Cardiac muscle cell (in vitro differentiated cells and primary cell): ENCODE results near the gene FOXC1. TPM values are rescaled to one million over a fixed set of nuclear protein-coding genes. Genes with fewer than 3 reads are reported as not detected.

Experiments
- DNase-seq, 2 donors: peaks; one replicate each; pipeline versions ENCODE4 v3.0.0 to v3.0.0-alpha.2; 2010 to 2017; ENCODE audit warnings: low read depth in 1 of 2, low spot score in 1 of 2
- H3K27ac ChIP-seq: fragments of 200-600 bp; sonication (generic); 2 replicates; pipeline ENCODE4 v1.5.1; 2016
- H3K27me3 ChIP-seq: fragments of 200-600 bp; sonication (generic); 2 replicates; pipeline ENCODE4 v1.6.0; 2016; ENCODE audit warnings: control low read depth
- H3K36me3 ChIP-seq: fragments of 200-600 bp; sonication (generic); 2 replicates; pipeline ENCODE4 v1.5.1; 2016; ENCODE audit warnings: control low read depth
- H3K4me1 ChIP-seq: fragments of 200-600 bp; sonication (generic); 2 replicates; pipeline ENCODE4 v1.8.1; 2017; ENCODE audit warnings: low read depth, mild to moderate bottlenecking, mixed run types
- H3K4me3 ChIP-seq: fragments of 200-600 bp; sonication (generic); 2 replicates; pipeline ENCODE4 v1.5.1; 2016; ENCODE audit warnings: mild to moderate bottlenecking
- H3K9me3 ChIP-seq: fragments of 200-600 bp; sonication (generic); 2 replicates; pipeline ENCODE4 v1.5.1; 2017; ENCODE audit warnings: low read depth, mild to moderate bottlenecking, control low read depth
- polyA plus RNA-seq: library from polyadenylated mRNA; unstranded; fragments of >200 nt; fragmentation: Nextera tagmentation; extraction: Ambion mirVana; gene quantifications from 2 replicates; pipeline ENCODE4 v1.2.1, GENCODE V29; 2016
- total RNA-seq: library from RNA; depleted of rRNA; stranded (reverse); fragments of >200 nt; gene quantifications from 2 replicates; pipeline ENCODE4 v1.2.3, GENCODE V29; 2016
- TF ChIP-seq, protein P1 (sequence below): IDR thresholded peaks from 2 replicates; pipeline ENCODE4 v1.5.1; 2012; ENCODE audit warnings: low read depth, mild to moderate bottlenecking, low read length

Gene FOXC1
- total and polyA plus RNA-seq, 2 experiments from 2014 or later: 2.5 to 3.4 TPM

DNA sequence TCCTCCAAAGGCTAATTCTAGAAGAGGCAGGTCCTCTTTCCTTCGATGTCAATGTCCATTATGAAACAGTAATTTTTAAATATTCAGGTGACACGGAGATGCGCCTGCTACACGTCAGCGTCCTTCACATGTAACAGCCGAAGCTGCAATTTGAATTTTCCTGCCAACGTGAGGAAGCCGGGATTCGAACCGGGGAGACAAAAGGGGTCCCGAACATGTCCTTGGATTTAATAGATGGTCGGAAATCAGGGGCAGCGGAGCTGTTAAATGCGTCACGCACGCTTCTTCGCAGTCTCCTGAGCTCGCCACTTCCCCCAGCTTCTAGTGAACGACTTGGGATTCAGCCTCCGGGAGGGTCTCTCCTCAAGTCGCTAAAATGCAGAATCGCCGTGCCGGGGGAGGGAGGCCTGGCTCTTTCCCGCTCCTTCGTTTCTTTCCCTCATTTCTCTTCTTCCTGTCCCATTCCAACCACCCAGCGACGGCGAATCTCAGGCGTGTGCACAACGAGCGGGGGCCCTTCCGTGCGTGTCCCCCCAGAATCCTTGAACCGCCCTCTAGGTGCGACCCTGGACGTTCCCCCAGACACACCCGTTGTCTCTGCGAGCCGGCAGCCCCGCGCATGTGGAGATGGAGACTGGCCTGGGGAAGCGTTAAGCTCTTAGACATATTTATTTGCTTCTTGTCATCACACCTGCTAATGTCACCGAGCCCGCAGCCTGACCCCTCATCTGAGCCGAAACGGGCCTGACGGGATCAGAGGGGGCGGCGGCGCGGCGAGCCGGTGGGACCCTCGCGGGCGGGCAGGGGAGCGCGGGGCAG is 1.3 kb upstream of the FOXC1 start:
- no peaks in the 10 kb centered on the region for H3K9me3 ChIP-seq
- no peak overlapping the region for H3K27ac ChIP-seq
- TF ChIP-seq, protein P1, sequence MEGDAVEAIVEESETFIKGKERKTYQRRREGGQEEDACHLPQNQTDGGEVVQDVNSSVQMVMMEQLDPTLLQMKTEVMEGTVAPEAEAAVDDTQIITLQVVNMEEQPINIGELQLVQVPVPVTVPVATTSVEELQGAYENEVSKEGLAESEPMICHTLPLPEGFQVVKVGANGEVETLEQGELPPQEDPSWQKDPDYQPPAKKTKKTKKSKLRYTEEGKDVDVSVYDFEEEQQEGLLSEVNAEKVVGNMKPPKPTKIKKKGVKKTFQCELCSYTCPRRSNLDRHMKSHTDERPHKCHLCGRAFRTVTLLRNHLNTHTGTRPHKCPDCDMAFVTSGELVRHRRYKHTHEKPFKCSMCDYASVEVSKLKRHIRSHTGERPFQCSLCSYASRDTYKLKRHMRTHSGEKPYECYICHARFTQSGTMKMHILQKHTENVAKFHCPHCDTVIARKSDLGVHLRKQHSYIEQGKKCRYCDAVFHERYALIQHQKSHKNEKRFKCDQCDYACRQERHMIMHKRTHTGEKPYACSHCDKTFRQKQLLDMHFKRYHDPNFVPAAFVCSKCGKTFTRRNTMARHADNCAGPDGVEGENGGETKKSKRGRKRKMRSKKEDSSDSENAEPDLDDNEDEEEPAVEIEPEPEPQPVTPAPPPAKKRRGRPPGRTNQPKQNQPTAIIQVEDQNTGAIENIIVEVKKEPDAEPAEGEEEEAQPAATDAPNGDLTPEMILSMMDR: no peak
- no peaks in the 10 kb centered on the region for H3K36me3 ChIP-seq
- peaks cover 91% of the 10 kb centered on the region for H3K27me3 ChIP-seq
- no peak overlapping the region for H3K4me3 ChIP-seq
- H3K4me1 ChIP-seq: peaks cover 16% of the 10 kb centered on the region
- no peak for DNase-seq

GRCh38 chr6:1609041-1609647 is 571 bp upstream of the FOXC1 start:
- Histone ChIP-seq H3K27me3 (peaks cover 91% of the 10 kb centered on the region), H3K4me1 (peaks cover 16% of the 10 kb centered on the region), H3K36me3 (no peaks in the 10 kb centered on the region), H3K27ac (no peak overlapping the region), H3K4me3 (peak overlapping the region; percentile 51), H3K9me3 (no peaks in the 10 kb centered on the region)
- TF ChIP-seq, protein P1: no peak
- peak; percentile 45 to 56 for DNase-seq

DNA sequence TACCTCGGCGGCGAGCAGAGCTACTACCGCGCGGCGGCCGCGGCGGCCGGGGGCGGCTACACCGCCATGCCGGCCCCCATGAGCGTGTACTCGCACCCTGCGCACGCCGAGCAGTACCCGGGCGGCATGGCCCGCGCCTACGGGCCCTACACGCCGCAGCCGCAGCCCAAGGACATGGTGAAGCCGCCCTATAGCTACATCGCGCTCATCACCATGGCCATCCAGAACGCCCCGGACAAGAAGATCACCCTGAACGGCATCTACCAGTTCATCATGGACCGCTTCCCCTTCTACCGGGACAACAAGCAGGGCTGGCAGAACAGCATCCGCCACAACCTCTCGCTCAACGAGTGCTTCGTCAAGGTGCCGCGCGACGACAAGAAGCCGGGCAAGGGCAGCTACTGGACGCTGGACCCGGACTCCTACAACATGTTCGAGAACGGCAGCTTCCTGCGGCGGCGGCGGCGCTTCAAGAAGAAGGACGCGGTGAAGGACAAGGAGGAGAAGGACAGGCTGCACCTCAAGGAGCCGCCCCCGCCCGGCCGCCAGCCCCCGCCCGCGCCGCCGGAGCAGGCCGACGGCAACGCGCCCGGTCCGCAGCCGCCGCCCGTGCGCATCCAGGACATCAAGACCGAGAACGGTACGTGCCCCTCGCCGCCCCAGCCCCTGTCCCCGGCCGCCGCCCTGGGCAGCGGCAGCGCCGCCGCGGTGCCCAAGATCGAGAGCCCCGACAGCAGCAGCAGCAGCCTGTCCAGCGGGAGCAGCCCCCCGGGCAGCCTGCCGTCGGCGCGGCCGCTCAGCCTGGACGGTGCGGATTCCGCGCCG is 994 bp downstream of the FOXC1 start:
- H3K4me1 ChIP-seq: peaks cover 16% of the 10 kb centered on the region
- H3K36me3 ChIP-seq: no peaks in the 10 kb centered on the region
- DNase-seq: peak in 1 of 2 donors; percentile 49
- peaks cover 91% of the 10 kb centered on the region for H3K27me3 ChIP-seq
- H3K4me3 ChIP-seq: peak overlapping the region; percentile 51
- H3K27ac ChIP-seq: no peak overlapping the region
- TF ChIP-seq, protein P1: no peak
- H3K9me3 ChIP-seq: no peaks in the 10 kb centered on the region

- TF ChIP-seq, protein P1: peak; percentile 21
- no peaks in the 10 kb centered on the region for H3K36me3 ChIP-seq
- H3K4me1 ChIP-seq: peaks cover 16% of the 10 kb centered on the region
- H3K27me3 ChIP-seq: peaks cover 91% of the 10 kb centered on the region
- peak; percentile 51 to 62 for DNase-seq
- peak overlapping the region; percentile 51 for H3K4me3 ChIP-seq
- no peaks in the 10 kb centered on the region for H3K9me3 ChIP-seq
- H3K27ac ChIP-seq: no peak overlapping the region
Measured at GRCh38 chr6:1611322-1611571, 1.5 kb downstream of the FOXC1 start.

- H3K9me3 ChIP-seq: no peaks in the 10 kb centered on the region
- H3K27me3 ChIP-seq: peaks cover 91% of the 10 kb centered on the region
- no peaks in the 10 kb centered on the region for H3K36me3 ChIP-seq
- H3K4me3 ChIP-seq: peak overlapping the region; percentile 51
- peaks cover 16% of the 10 kb centered on the region for H3K4me1 ChIP-seq
- TF ChIP-seq, protein P1: no peak
- peak in 1 of 2 donors; percentile 50 for DNase-seq
- no peak overlapping the region for H3K27ac ChIP-seq
Measured at GRCh38 chr6:1611572-1612298, 2.0 kb downstream of the FOXC1 start.
